KG1 (cell line): ENCODE measurements around the gene UGGT2.
A peak's percentile ranks its signal among the peaks of the same experiment; 100 is the strongest.
"Not testable (repeated sequence)": the region's sequence is repeated elsewhere in the genome, so short reads cannot be mapped to it uniquely, and the experiment has no call there.

ENCODE experiments used
- DNase-seq: peaks from one replicate; lab custom pipeline; 2025; lab: John Stamatoyannopoulos, UW

Gene UGGT2

GRCh38 chr13:95893861-95894260, 159.3 kb downstream of the UGGT2 start:
- DNase-seq, result no peak

GRCh38 chr13:95882121-95882520, 171.1 kb downstream of the UGGT2 start:
- DNase-seq, result no peak

- no peak for DNase-seq
Measured at GRCh38 chr13:95880331-95880730, 172.9 kb downstream of the UGGT2 start.

- DNase-seq, result no peak
Measured at GRCh38 chr13:95874286-95874685, 178.9 kb downstream of the UGGT2 start.

GRCh38 chr13:95870421-95870820, 182.8 kb downstream of the UGGT2 start:
- no peak for DNase-seq

GRCh38 chr13:95865080-95865615, 188.1 kb downstream of the UGGT2 start:
- no peak for DNase-seq

- no peak for DNase-seq
Measured at GRCh38 chr13:95862408-95862807, 190.8 kb downstream of the UGGT2 start.

- DNase-seq, result no peak
Measured at GRCh38 chr13:95861296-95861695, 191.9 kb downstream of the UGGT2 start.

- no peak for DNase-seq
Measured at GRCh38 chr13:95858286-95859075, 194.7 kb downstream of the UGGT2 start.

- not testable (repeated sequence) for DNase-seq
Measured at GRCh38 chr13:95845656-95846055, 207.5 kb downstream of the UGGT2 start.

GRCh38 chr13:95842898-95843297, 210.3 kb downstream of the UGGT2 start:
- DNase-seq, result no peak

- no peak for DNase-seq
Measured at GRCh38 chr13:95841894-95842293, 211.3 kb downstream of the UGGT2 start.

GRCh38 chr13:95834134-95834765, 219.0 kb downstream of the UGGT2 start:
- DNase-seq, result peak; percentile 41

- DNase-seq, result no peak
Measured at GRCh38 chr13:95833719-95834118, 219.5 kb downstream of the UGGT2 start.

- no peak for DNase-seq
Measured at GRCh38 chr13:95833126-95833525, 220.1 kb downstream of the UGGT2 start.

GRCh38 chr13:95822303-95822702, 230.9 kb downstream of the UGGT2 start:
- DNase-seq, result no peak

- no peak for DNase-seq
Measured at GRCh38 chr13:95814495-95814894, 238.7 kb downstream of the UGGT2 start.

GRCh38 chr13:95813139-95813538, 240.1 kb downstream of the UGGT2 start:
- no peak for DNase-seq

GRCh38 chr13:95809429-95809828, 243.8 kb downstream of the UGGT2 start:
- no peak for DNase-seq

GRCh38 chr13:95805921-95806320, 247.3 kb downstream of the UGGT2 start:
- no peak for DNase-seq

- DNase-seq, result no peak
Measured at GRCh38 chr13:95801825-95802224, 251.4 kb downstream of the UGGT2 start.

GRCh38 chr13:95800436-95800835, 252.8 kb downstream of the UGGT2 start:
- no peak for DNase-seq

GRCh38 chr13:95797016-95797415, 256.2 kb downstream of the UGGT2 start:
- DNase-seq, result no peak
